Mucosa of descending colon (tissue), 3 donors: ENCODE results near the gene TNFRSF4. TPM values are rescaled to one million over a fixed set of nuclear protein-coding genes. Genes with fewer than 3 reads are reported as not detected.

Experiments
- ATAC-seq: fragments of 200-7000 bp; cut with Tn5 transposase; one replicate; pipeline ENCODE4 v1.9.1; 2020; ENCODE audit warnings: mild to moderate bottlenecking, moderate library complexity
- DNase-seq, 3 donors: peaks; one replicate each; pipeline ENCODE4 v3.0.0-alpha.2; 2020
- H3K36me3 ChIP-seq: fragments of 200-600 bp; one replicate; pipeline ENCODE4 v1.8.0; 2021; ENCODE audit warnings: low read depth, mild to moderate bottlenecking
- H3K4me1 ChIP-seq: fragments of 200-600 bp; one replicate; pipeline ENCODE4 v1.8.0; 2021; ENCODE audit warnings: low read depth, mild to moderate bottlenecking
- H3K4me3 ChIP-seq: fragments of 200-600 bp; one replicate; pipeline ENCODE4 v1.8.0; 2021; ENCODE audit warnings: mild to moderate bottlenecking
- H3K9me3 ChIP-seq: fragments of 200-600 bp; one replicate; pipeline ENCODE4 v1.8.0; 2021; ENCODE audit warnings: mild to moderate bottlenecking
- CTCF ChIP-seq: fragments of 200-600 bp; IDR thresholded peaks from one replicate; pipeline ENCODE4 v1.8.0; 2022; ENCODE audit warnings: antibody characterized with exemption, mild to moderate bottlenecking
- intact Hi-C, 2 donors: fragments of 100-400 bp; cut with DNase I in 1 of 2; cut with micrococcal nuclease in 1 of 2; formaldehyde crosslinking; loops; one replicate each; pipeline versions ENCODE4 v1.11.0 to v1.11.1; 2022; cut with DNase I, micrococcal nuclease
- total RNA-seq, 3 donors: library from RNA; stranded (reverse); fragmentation: NEBNext Ultra II Directional in 2 of 3; extraction: Animal tissue kit (Norgen Biotek cat#: 25700) in 2 of 3; gene quantifications; one replicate each; pipeline versions ENCODE4 v1.2.1 to v1.2.4, GENCODE V29; 2021 to 2023
- donor health status: DM: no; HTN: no; CAD: no; lungs with moderate emphysema.
- donor health status: DM: no; HTN: no; CAD: no.
- donor health status: DM: no; HTN: yes; CAD: no.

The TNFRSF4 gene
- total RNA-seq, 3 donors from 2014 or later = 0.69 to 1.2 (median 0.80) TPM

DNA sequence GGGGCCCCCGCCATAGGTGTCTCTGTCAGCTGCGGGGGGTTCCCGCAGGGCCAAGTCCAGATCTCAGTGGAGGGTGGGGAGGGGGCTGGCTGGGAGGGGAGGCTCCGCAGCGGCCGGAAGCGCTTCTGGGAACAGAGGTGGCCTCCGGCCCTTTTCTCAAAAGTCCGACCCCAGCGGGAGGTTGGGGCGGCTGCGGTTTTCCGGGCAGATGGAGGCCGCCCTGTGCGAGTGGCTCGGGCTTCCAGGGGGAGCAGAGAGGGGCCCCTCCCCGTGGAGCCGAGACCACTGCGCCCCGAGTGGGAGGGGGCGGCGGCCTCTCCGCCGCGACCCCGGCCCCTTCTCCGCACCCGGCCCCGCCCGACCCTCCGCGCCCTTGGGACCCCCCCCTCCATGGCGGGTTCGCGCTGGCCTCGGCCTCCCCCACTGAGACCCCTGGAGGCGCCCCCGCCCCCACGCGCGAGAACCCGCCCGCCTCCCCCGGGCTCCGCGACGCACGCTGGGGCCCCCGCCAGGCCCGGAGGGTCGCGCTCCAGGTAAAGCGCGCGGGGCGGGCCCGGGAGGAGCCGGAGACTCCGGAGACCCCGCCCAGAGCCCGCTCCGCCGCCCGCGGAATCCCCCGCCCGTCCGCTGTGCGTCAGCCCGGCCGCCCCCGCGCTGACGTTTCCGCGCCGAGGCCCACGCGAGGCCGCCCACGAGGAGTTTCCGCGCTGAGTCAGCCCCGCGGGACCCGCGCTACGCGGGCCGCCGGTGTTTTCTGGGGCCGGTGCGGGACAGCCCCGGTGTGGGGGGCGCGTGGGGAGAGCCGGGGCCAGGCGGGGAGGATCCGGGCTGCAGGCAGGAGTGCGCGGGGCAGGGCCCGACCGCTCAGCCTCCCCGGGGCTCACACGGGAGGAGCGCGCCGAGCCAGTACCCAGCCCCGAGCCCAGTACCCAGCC lies 12.8 kb downstream of the TNFRSF4 start:
- Histone ChIP-seq H3K4me3 (no peak overlapping the region), H3K4me1 (peaks cover 7% of the 10 kb centered on the region), H3K36me3 (no peaks in the 10 kb centered on the region), H3K9me3 (no peaks in the 10 kb centered on the region)
- peak; percentile 60 for ATAC-seq
- intact Hi-C loops = no loop called here
- TF ChIP-seq CTCF = no peak
- DNase-seq = peak; percentile 50 to 80 (median 73)

DNA sequence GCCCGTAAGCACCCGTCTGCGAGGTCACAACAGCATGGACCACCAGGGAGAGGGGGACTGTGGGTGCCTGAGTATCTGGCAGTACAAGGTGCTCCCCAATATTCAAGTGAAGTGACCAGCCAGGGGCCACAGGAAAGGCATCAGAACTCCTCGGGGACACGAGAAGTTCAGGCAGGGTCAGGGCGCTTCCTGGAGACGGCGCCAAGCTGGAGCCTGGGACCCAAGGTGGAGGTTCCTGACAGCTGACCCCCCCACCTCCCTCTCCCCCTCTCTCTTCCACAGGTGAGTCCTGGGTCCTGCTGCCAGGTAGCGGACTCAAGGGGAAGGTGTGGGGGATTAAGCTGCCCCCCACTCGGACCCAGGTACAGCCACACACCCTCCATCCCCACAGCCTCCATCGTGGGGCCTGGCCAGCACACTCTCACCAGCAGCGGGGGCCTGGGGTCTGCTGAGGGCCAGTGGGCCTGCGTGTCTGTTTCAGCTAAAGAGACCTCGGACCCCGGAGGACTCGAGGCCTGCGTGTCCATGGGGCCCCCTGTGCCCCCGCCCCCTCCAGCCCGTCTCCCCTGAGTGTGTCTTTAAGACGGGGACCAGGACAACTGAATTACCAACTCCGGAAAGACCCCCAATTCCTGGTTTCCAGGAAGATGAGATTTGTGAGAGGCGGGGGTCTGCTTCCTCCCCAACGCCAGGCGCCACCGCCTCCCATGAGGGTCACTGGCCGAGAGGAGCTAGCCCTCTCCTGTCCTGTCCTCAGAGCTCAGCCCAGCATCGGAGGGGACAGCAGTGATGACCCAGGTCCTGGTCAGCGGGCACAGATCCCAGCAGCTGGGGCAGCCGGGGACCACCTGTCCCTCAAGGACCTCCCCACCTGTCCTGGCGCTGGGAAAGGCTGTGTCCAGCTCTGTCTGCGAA lies 13.7 kb downstream of the TNFRSF4 start:
- H3K4me3 ChIP-seq = no peak overlapping the region
- intact Hi-C loops = no loop called here
- TF ChIP-seq CTCF = no peak
- no peak for ATAC-seq
- H3K4me1 ChIP-seq = peaks cover 3% of the 10 kb centered on the region
- no peaks in the 10 kb centered on the region for H3K36me3 ChIP-seq
- peak in 2 of 3 donors; percentile 24 to 49 for DNase-seq
- H3K9me3 ChIP-seq = no peaks in the 10 kb centered on the region

DNA sequence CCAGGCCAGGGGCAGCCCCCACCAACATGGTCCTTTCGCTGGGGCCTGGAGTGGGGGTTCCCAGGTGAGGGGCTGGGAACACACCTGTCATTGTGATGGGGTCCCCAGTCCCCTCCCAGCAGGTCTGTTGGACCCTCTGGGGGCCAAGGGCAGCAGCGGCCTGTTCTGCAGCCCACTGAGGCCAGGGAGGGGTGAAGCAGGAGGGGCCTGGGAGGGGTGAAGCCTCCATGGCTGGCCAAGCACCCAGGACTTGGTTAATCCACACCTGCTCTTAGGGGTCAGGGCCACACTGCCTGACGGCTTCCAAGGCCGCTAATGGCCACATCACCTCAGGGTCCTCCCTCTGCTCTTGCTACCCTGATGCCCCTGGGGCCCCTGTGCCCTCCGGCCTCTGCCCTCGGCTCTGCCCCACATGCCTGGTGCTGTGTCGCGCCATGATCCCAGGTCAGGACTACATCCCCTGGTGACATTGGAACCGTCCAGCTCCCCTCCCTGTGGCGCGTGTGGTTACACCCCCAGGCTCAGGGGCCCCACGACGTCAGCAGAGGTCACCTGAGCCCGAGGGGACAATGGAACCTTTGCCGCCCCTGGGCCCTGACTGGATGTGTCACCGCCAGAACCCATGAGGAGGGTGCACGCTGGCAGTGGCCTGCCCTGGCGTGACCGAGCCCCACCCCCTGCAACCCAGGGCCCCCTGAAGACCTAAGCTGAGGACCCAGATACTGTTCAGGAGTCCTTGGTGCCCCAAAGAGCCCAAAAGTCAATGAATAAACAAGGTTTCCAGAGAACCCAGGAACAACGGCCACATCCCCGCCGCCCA lies 14.6 kb downstream of the TNFRSF4 start:
- Histone ChIP-seq H3K4me3 (no peak overlapping the region), H3K4me1 (peaks cover 3% of the 10 kb centered on the region), H3K9me3 (peaks cover 8% of the 10 kb centered on the region), H3K36me3 (no peaks in the 10 kb centered on the region)
- ATAC-seq = no peak
- intact Hi-C loops = no loop called here
- TF ChIP-seq CTCF = no peak
- peak in 2 of 3 donors; percentile 17 to 48 for DNase-seq

- intact Hi-C loops = no loop called here
- no peak for ATAC-seq
Observed at GRCh38 chr1:1198423-1199140, 15.4 kb downstream of the TNFRSF4 start.

More at GRCh38 chr1:1198423-1199140, 15.4 kb downstream of the TNFRSF4 start:
- Histone ChIP-seq H3K36me3 (no peaks in the 10 kb centered on the region), H3K9me3 (peaks cover 9% of the 10 kb centered on the region), H3K4me1 (peaks cover 3% of the 10 kb centered on the region), H3K4me3 (no peak overlapping the region)
- no peak for TF ChIP-seq CTCF
- DNase-seq = peak in 2 of 3 donors; percentile 21 to 32
